Right lung (tissue), 10 donors: ENCODE results near the gene CXXC1. TPM values are rescaled to one million over a fixed set of nuclear protein-coding genes. Genes with fewer than 3 reads are reported as not detected.
"Not testable (repeated sequence)": the region's sequence is repeated elsewhere in the genome, so short reads cannot be mapped to it uniquely, and the experiment has no call there.

ENCODE experiments used
- DNase-seq, 2 donors: peaks; one replicate each; pipeline ENCODE4 v3.0.0-alpha.2; 2013
- long read RNA-seq, 8 donors: transcript quantifications; one replicate each; lab custom pipeline, GENCODE V29; 2026
- polyA plus RNA-seq, 5 donors: library from polyadenylated mRNA; unstranded; fragments of 120-200 nt; gene quantifications; one replicate each; pipeline versions ENCODE4 v1.2.1 to v1.2.3, GENCODE V29; 2013; ENCODE audit warnings: inconsistent platforms in 1 of 5, low replicate concordance in 1 of 5; ENCODE audit not compliant: insufficient read length in 5 of 5, insufficient read depth in 1 of 5

Gene CXXC1
- polyA plus RNA-seq = 10 to 100 TPM; 53.7 to 81.9 (median 61.3) TPM
- long read RNA-seq, donor 1, transcript CXXC1-201 (15 exons, 2,936 nt) = minor isoform, 5 of 30 reads
- long read RNA-seq, donor 1, transcript CXXC1-209 (2 exons, 802 nt) = major isoform, 22 of 30 reads
- long read RNA-seq, donor 1, partial matches to known transcripts = 0 of 30 reads
- long read RNA-seq, donor 1, other reads (novel, unspliced or antisense) = 0 of 30 reads
- long read RNA-seq, donor 2, transcript CXXC1-209 (2 exons, 802 nt) = major isoform, 19 of 24 reads
- long read RNA-seq, donor 2, partial matches to known transcripts = 0 of 24 reads
- long read RNA-seq, donor 2, other reads (novel, unspliced or antisense) = 0 of 24 reads
- long read RNA-seq, donor 3, transcript CXXC1-201 (15 exons, 2,936 nt) = minor isoform, 5 of 33 reads
- long read RNA-seq, donor 3, transcript CXXC1-209 (2 exons, 802 nt) = major isoform, 20 of 33 reads
- long read RNA-seq, donor 3, partial matches to known transcripts = 5 of 33 reads
- long read RNA-seq, donor 3, other reads (novel, unspliced or antisense) = 0 of 33 reads
- long read RNA-seq, donor 4, transcript CXXC1-209 (2 exons, 802 nt) = major isoform, 10 of 13 reads
- long read RNA-seq, donor 4, partial matches to known transcripts = 0 of 13 reads
- long read RNA-seq, donor 4, other reads (novel, unspliced or antisense) = 0 of 13 reads
- long read RNA-seq, donor 5, transcript CXXC1-209 (2 exons, 802 nt) = major isoform, 21 of 32 reads
- long read RNA-seq, donor 5, partial matches to known transcripts = 0 of 32 reads
- long read RNA-seq, donor 5, other reads (novel, unspliced or antisense) = 0 of 32 reads
- long read RNA-seq, donor 6, transcript CXXC1-209 (2 exons, 802 nt) = major isoform, 19 of 24 reads
- long read RNA-seq, donor 6, partial matches to known transcripts = 0 of 24 reads
- long read RNA-seq, donor 6, other reads (novel, unspliced or antisense) = 0 of 24 reads
- long read RNA-seq, donor 7, transcript CXXC1-209 (2 exons, 802 nt) = major isoform, 29 of 37 reads
- long read RNA-seq, donor 7, transcript CXXC1-201 (15 exons, 2,936 nt) = minor isoform, 6 of 37 reads
- long read RNA-seq, donor 7, partial matches to known transcripts = 0 of 37 reads
- long read RNA-seq, donor 7, other reads (novel, unspliced or antisense) = 0 of 37 reads
- long read RNA-seq, donor 8, transcript CXXC1-209 (2 exons, 802 nt) = major isoform, 5 of 6 reads
- long read RNA-seq, donor 8, partial matches to known transcripts = 0 of 6 reads
- long read RNA-seq, donor 8, other reads (novel, unspliced or antisense) = 0 of 6 reads

DNA sequence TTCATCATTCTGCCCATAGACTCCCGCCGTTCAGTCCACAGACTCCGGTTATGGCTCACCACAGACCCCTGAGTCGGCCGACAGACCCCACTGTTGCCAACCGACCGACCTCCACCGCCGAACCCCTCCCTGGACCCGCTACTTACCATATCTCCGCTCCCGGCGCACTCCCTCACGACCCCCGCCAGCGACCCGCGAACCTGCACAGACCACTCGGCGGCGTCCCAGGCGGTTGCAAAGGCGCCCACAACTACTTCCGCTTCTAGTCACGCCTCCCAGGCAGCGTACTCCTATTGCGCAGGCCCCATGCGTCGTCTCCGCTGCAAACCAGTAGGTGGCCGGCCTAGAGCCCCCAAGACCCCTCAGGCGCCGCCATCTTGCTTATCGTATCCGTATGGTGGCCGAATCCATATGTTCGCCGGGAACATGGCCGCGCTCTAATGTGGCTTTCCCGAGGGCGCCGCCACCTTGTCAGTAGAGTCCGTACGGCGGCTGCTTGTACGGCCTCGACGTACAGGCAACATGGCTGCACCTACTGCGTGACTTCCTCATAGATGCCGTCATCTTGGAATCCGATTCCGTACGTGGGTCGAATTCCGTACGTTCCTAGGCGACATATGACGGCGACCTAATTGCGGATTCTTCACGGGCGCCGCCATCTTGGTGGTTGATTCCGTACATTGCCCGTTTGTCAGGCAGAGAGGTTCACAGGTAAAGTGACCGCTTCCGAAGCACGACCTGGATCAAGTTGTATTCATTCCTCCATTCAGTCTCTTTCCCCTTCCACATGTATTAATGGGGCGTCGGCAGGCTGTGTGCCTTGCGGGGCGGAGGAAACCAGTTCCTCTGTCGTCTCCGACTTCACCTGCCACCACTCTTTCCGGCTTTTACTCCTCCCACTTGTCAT is at the start of gene CXXC1:
Gene CXXC1, minus strand, starts transcription at position 252 of the 907 bp plus-strand sequence. Its CDS starts 103 bp downstream, at position 149.
- DNase-seq = peak; percentile 99 to 100

DNA sequence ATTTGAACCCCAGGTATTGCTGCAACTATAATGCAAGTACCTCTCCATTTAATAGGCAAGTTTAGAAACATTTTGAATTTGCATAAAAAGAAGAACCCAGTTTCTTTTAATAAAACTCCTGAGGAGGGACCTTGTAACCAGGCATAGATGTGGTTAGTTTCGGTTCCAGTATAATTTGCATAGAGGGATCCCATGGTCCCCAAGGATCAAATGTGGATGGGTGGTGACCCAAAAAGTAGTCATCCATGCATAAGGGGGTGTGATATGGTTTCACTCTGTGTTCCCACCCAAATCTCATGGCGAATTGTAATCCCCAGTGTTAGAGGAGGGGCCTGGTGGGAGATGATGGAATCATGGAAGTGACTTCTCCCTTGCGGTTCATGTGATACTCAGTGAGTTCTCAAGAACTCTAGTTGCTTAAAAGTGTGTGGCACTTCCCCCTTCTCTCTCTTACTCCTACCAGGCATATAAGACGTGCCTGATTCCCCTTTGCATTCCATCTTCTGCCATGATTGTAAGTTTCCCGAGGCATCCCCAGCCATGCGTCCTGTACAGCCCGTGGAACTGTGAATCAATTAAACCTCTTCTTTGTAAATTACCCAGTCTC is 47.2 kb upstream of the CXXC1 start:
- no peak for DNase-seq

DNA sequence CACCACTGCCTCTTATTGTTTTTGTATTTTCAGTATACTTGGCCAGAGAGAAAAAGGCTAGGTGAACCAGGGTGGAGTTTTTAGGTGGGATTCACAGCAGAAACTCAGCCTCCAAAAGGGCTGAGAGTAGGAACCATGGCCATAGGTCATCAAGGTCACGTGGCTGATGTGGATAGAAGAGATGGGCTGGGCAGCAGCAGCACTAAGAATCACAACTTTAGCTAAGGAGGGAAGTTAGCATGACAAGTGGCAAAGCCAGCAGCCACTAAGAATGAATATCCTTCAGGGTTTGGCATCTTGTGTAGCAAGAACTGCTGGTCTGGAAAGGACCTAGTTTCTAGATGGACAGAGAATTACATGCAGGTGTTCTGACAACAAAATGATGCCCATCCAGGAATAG is 44.2 kb upstream of the CXXC1 start:
- no peak for DNase-seq

DNA sequence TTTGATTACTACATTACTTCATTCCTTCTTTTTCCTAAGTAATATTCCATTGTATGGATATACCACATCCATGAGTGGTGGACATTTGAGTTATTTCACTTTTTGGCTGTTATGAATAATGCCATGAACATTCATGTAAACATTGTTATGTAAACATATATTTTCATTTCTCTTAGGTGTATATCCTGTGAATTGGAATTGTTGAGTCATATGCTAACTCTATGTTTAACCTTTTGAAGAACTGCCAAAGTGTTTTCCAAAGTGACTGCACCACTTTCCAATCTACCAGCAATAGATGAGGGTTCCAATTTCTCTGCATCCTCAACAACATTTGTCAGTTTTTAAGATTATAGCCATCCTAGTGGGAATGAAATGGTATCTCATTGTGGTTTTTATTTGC is 42.7 kb upstream of the CXXC1 start:
- no peak for DNase-seq

DNA sequence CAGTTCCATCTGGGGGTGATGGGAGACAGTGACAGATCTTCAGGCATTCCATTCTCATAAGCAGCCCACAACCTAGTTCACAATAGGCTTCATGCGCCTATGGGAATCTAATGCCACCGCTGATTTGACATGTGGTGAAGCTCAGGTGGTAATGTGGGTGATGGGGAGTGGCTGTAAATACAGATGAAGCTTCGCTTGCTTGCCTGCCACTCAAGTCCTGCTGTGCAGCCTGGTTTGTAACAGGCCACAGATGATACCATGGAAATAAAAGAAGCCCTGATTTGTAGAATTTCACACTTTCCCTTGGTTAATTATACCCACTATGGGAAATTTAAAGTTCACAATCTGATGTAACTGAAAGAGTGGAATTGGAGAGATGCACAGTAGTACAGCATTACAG is 40.5 kb upstream of the CXXC1 start:
- DNase-seq = no peak

DNA sequence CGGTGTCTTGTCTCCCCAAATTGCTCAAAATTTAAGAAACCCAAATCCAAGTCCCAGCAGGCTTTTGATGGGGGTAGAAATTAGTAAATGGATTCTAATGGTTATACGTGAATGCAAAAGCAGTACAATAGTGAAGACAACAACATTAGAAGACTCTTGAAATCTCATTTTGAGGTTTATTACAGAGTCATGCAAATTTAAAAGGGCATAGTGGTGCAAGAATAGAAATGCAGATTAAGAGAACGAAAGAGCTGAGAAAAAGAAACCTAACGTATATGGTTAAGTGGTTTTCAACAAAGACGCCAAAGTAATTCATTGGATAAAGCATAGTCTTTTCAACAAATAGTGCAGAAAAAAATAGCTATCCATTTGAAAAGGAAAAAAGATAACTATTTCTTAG is 33.2 kb upstream of the CXXC1 start:
- DNase-seq = no peak

DNA sequence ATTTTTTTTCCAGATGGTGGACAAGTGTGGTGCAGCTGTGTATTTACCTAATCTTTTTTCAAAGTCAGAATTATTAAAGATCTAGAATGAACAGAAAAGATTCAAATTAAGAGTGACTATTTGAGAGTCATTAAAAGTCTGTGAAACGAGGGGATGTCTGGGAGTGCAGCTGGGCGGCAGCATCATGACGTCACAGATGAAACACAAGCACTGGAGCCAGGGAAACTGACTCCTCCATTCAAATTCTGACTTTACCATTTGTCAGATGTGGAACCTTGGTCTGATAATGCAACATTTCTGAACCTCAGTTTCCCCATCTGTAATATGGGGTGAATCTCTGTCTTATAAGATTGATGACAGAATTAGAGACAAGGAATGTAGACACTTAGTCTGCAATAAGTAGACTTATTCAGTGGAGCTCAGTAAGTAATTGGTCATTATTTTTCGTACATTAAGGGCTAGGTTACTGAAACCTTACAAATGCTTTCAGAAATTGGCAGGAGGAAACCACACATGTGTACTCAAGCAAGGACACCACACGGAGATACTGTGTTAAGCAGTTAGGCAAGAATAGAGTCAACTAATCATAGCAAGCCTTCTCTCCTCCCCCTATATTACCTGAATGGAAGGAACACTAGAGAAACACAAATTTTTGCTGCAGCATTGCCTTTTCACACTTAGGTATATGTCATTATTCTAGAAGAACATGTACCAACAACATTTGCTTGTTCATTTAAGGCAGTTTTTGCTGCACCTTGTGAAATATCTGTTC is 27.8 kb upstream of the CXXC1 start:
- no peak for DNase-seq

DNA sequence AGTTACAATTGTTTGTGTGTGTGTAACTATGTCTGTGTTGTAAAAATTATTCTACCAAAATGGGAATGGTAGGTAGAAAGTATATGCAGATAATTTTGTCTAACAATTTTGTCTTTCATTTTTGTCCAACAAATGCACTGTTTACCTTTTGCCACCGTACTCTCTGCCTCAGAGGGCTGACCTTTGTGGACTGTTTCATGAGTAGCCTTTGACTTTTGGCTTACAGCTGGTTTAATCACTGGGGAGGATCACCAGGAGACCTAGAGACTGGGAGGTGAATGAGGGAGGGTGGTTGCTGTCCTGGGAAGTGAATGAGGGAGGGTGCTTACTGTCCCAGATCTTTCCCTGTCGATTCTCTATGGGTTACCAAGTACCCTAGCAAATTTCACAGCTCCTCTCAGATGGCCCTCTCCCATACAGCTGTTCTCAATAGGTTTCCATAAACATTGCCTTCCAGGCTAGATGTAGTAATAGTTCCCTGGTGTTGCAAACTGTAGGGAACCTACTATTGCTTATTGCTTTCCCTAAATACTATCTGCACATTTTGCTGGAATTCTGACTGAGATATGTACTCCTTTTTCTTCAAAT is 26.5 kb upstream of the CXXC1 start:
- DNase-seq = no peak

DNA sequence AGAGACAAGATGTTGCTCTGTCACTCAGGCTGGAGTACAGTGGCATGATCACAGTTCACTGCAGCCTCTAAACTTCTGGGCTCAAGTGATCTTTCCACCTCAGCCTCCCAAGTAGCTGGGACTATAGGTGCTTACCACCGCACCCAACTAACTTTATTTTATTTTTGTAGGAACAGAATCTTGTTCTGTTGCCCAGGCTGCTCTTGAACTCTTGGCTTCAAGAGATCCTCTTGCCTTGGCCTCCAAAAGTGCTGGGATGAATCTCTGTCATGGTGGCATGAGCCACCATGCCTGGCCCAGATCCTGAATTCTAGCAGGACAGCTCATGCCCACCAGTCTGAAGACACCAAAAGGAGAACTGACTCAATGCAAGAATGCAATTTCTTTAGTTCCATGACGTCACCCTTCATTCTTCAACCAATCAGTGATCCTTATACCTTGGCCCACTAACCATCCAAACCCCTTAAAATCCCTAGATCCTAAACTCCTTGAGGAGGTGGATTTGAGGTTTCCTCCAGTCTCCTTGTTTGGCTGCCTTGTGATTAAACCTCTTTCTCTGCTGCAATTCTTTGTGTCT is 25.6 kb upstream of the CXXC1 start:
- DNase-seq = no peak

DNA sequence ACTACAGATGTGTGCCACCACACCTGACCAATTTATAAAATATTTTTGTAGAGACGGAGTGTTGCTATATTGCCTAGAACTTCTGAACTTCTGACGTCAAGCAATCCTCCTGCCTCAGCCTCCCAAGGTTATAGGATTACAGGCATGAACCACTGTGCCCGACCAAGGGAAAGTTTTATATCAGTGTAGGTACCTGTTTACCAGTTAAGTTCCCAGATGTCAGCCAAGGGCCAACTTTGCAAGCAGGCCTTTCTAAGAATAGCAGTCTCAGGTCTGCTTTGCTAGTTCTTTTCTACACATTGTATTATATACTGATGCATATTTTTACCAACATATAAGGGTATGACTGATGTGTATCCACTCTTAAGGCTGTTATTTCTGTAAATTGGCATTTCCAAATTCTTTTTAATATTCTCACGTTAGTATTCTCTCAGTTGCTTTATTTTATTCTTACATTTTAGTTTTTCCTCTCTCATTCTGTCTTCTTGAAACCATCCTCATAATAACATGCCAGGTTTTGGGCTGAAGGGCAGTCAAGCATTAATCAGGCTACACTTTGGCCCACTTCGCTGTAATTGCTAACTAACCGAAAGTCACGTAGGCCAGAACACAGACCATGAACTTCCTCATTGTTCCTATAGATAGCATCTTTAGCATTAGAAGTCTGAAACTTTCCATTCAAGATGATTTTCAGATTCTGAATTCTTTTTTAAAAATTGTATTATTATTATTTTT is 25.0 kb upstream of the CXXC1 start:
- DNase-seq = no peak

DNA sequence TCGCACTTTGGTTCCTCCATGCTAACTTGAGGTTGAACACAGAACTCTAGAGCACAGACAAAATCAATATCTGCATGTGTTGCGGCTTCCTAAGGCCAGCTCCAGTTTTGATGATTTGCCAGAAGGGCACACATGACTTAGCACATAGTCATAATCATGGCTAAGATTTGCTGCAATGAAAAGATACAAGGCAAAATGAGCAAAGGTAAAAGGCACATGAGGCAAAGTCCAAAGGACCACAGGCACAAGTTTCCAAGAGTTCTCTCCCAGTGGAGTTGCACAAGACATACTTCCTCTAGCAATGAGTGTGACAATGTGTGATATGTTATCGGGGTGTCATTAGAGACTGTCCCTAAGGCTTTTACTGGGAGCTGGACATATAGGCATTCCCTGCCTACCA is 24.2 kb upstream of the CXXC1 start:
- DNase-seq = no peak

DNA sequence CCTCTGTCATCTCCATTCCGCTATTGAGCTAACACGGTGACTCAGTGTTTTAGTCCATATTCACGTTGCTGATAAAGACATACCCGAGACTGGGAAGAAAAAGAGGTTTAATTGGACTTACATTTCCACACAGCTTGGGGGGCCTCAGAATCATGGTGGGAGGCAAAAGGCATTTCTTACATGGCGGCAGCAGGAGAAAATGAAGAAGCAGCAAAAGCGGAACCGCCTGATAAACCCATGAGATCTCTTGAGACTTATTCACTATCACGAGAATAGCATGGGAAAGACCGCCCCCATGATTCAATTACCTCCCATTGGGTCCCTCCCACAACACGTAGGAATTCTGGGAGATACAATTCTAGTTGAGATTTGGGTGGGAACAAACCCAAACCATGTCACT is 22.6 kb upstream of the CXXC1 start:
- no peak for DNase-seq

DNA sequence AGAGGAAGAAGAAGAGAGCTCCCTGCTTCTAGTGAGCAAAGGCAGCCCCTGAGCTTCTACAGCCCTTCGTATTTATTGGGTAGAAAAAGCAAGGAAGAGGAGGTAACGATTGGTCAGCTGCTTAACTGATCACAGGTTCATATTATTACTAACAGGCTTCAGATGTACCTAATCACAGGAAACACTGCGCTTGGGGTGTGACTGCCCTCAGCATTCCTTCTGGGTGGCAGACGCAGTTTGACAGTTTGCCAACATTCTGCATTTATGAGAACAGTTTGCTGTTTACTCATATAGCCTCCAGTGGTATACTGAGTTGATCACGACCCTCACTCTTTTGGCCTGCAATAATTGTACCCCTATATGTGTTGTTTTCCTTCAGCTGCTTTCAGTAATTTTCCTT is 21.4 kb upstream of the CXXC1 start:
- DNase-seq = not testable (repeated sequence)

DNA sequence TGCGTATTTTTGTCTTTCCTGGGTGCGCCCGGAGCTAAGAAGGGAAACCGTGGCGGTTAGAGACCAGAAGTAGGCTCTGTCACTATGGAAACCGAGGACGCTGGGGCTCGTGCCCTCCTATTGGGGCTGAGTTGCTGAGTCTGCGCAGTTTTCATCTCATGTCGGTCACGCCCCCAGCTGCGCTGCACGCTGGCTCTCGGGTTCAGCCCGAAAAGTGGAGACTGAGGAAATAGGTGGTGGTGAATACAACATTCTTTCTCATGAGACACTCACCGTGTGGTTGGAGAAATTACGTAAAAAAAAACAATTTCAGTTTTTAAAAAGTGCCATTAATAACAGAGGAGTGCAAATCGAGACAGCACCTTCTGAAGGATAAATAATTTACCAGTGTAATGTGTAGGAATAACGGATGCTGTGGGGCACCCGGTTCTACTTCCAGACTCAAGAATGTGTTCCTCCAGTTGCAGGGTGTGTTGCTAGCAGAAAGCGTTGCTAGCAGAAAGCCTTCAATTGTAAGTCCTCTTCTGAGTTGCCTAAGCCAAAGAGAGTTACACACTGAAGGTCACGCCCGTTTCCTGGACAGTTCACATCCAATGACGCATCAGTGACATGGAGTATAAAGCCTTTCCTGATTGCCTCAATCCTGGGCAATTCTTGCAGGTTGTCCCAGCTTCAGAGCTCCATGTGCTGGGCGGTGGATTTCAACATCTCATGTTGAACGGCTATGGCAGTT is 20.4 kb upstream of the CXXC1 start:
- DNase-seq = peak; percentile 76 to 79

DNA sequence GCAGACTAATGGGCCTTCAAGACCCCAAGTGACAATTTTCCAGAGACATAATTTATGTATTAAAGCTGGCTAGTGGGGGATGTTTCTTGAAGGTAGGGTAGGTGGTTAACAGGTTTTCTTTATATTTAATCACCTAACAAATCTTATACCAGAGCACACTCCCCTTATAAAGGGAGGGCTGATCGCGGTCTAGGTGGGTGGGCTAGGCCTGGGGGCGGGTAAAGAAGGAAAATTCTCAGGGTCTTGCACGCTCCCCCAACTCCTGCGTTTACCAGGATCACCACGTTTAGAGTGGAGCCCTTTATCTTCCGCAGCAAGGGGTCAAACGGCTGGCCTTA is 19.9 kb upstream of the CXXC1 start:
- DNase-seq = no peak

DNA sequence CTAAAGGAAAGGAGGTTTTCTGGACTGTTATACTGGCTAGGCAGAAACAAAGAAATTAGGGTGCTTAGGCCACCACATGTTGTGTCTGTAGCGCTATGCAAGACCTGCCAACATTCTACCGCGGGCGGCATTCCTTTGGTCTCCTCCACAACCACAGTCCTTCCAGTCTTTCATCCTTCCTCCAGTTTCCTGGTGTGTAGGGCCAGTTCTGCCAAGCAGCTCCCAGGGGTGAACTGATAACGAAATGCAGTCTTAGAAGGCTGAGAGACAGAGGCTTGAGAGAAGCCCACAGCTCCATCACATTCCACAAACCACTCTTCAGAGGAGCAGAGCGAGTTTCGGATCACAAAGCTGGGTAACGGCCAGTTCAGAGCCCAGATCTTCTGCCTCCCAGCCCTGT is 19.5 kb upstream of the CXXC1 start:
- DNase-seq = no peak

DNA sequence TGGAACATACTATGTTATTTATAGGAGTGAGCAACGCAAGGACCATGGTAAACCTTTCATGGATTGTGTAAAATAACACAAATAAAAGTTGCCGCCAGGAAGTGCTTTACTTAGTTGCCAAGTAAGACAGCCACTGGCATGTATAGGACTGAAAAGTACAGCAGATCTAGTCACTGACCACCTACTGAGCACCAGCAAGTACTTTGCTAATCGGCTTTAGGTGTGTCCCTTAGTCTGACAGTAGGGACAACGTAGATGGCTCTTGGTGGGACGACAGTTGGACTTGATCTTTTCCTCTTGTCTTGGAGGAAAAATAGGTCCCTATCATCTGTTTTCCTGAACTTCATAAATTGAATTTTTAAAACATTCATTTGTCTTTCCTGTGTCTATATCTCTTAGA is 13.6 kb upstream of the CXXC1 start:
- no peak for DNase-seq
